ENCODE measurements around the gene SRPK1. TPM values are rescaled to one million over a fixed set of nuclear protein-coding genes. Genes with fewer than 3 reads are reported as not detected.

Gene SRPK1
- total and polyA plus RNA-seq, 2 of the 13 experiments (the other 11 are each of a cell fraction or from before 2014, with no cell fraction given): 56.4 to 142 TPM

DNA sequence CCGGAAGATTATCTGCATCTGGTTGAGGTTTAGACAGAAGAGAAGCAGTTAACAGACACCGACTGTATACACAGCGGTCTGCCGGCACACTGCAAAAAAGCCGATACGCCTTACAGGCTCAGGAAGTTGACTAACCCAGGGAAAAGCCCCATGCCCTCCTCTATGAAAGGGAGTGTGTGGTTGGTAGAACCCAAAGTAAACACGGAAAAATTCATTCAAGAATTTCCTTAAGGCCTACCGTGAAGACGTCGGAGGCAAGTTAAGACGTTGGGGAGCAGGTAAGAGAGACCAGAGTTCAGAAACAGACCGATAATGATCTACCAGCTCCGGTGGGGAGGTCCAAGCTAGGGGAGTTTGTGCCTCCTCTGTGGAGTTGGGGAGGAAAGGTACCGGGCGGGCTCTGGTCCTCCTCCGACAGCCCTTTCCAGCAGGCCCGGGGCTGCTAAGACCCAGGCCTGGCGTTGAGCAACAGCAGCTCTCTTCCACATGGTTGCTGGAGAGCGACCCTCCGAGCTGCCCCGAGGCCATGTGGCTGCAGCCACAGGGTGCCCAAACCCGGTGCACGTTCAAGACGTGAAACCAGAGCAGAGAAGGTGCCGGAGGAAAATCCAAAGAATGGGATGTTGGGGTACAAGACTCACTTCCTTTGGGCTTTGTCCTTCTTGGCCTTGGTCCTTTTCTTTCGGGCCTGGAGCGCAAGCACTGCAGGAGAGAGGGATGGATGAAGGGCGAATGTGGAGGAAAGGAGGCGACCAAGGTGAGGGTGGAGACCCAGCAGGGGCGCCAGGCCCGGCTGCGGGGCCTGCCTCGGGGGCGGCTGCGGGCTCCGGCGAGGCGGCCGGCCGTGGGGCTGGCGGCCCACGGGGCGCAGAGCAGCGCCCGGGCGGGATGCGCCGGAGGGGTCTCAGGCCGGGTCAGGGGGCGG is 809 bp downstream of the SRPK1 start (continued):
- TF ChIP-seq ZNF232 (CRISPR knock-in tag; IDR thresholded peaks at IDR 0.05; ENCODE audit: borderline replicate concordance) (no peak; the same call in 1 of the 2 replicates), KDM1A (CRISPR knock-in tag; IDR thresholded peaks at IDR 0.05) (no peak), RNF2 (conservative IDR thresholded peaks at IDR 0.05; ENCODE audit: low read depth) (peak; percentile 67; the same call in 1 of the 2 replicates), HDAC2 (CRISPR knock-in tag; IDR thresholded peaks at IDR 0.05) (peak; percentile 24; the same call in 1 of the 2 replicates), ZNF431 (CRISPR knock-in tag; IDR thresholded peaks at IDR 0.05; ENCODE audit: borderline replicate concordance, low read depth) (no peak), HNRNPUL1 (IDR thresholded peaks at IDR 0.05; ENCODE audit: low read depth, low read length) (no peak), FOXP1 (IDR thresholded peaks at IDR 0.05) (no peak), FOXP1 (CRISPR knock-in tag; IDR thresholded peaks at IDR 0.05) (peak; percentile 4; the same call in 1 of the 2 replicates), MAFG (CRISPR knock-in tag; IDR thresholded peaks at IDR 0.05) (no peak), RARA (CRISPR knock-in tag; IDR thresholded peaks at IDR 0.05) (no peak), ZNF816 (CRISPR knock-in tag; IDR thresholded peaks at IDR 0.05; ENCODE audit: borderline replicate concordance) (peak; percentile 63; the same call in 1 of the 2 replicates), SIX1 (CRISPR knock-in tag; IDR thresholded peaks at IDR 0.05; ENCODE audit: borderline replicate concordance) (no peak), ZSCAN25 (CRISPR knock-in tag; IDR thresholded peaks at IDR 0.05) (no peak), ZNF879 (CRISPR knock-in tag; IDR thresholded peaks at IDR 0.05) (no peak), REL (CRISPR knock-in tag; conservative IDR thresholded peaks at IDR 0.05) (no peak), ZNF20 (CRISPR knock-in tag; IDR thresholded peaks at IDR 0.05) (peak; percentile 73; the same call in 1 of the 2 replicates), RORA (CRISPR knock-in tag; IDR thresholded peaks at IDR 0.05) (no peak), STAG1 (CRISPR knock-in tag; IDR thresholded peaks at IDR 0.05) (0 out of 2 replicates have a peak, but pooled peaks have one; percentile 2), MED13 (CRISPR knock-in tag; IDR thresholded peaks at IDR 0.05) (no peak), ZNF781 (CRISPR knock-in tag; IDR thresholded peaks at IDR 0.05; ENCODE audit: borderline replicate concordance, not compliant biosample characterization) (peak; percentile 21), PITX1 (CRISPR knock-in tag; IDR thresholded peaks at IDR 0.05) (peak; percentile 55; the same call in 1 of the 2 replicates), TBX2 (CRISPR knock-in tag; IDR thresholded peaks at IDR 0.05; ENCODE audit: borderline replicate concordance) (no peak), GTF2F1 (IDR thresholded peaks at IDR 0.05; ENCODE audit: low read length) (no peak), ZNF605 (CRISPR knock-in tag; IDR thresholded peaks at IDR 0.05) (no peak), SCMH1 (CRISPR knock-in tag; IDR thresholded peaks at IDR 0.05; ENCODE audit: borderline replicate concordance) (no peak)
- TF ChIP-seq, protein P1, sequence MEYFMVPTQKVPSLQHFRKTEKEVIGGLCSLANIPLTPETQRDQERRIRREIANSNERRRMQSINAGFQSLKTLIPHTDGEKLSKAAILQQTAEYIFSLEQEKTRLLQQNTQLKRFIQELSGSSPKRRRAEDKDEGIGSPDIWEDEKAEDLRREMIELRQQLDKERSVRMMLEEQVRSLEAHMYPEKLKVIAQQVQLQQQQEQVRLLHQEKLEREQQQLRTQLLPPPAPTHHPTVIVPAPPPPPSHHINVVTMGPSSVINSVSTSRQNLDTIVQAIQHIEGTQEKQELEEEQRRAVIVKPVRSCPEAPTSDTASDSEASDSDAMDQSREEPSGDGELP (IDR thresholded peaks at IDR 0.05; ENCODE audit: borderline replicate concordance, low read depth): no peak
- TF ChIP-seq, protein P2, sequence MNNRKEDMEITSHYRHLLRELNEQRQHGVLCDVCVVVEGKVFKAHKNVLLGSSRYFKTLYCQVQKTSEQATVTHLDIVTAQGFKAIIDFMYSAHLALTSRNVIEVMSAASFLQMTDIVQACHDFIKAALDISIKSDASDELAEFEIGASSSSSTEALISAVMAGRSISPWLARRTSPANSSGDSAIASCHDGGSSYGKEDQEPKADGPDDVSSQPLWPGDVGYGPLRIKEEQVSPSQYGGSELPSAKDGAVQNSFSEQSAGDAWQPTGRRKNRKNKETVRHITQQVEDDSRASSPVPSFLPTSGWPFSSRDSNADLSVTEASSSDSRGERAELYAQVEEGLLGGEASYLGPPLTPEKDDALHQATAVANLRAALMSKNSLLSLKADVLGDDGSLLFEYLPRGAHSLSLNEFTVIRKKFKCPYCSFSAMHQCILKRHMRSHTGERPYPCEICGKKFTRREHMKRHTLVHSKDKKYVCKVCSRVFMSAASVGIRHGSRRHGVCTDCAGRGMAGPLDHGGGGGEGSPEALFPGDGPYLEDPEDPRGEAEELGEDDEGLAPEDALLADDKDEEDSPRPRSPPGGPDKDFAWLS (CRISPR knock-in tag; IDR thresholded peaks at IDR 0.05; ENCODE audit: borderline replicate concordance): no peak

Measured in HepG2 (cell line).